ENCODE measurements around the gene SLC16A12.
"Not testable (repeated sequence)": the region's sequence is repeated elsewhere in the genome, so short reads cannot be mapped to it uniquely, and the experiment has no call there.

SLC16A12 gene

GRCh38 chr10:89469517-89469916 lies 65.9 kb downstream of the SLC16A12 start:
- no peak for DNase-seq (ENCODE audit: low spot score)

GRCh38 chr10:89468191-89468965 lies 67.0 kb downstream of the SLC16A12 start:
- DNase-seq (ENCODE audit: low spot score) = no peak

- no peak for DNase-seq (ENCODE audit: low spot score)
These were observed 68.8 kb downstream of the SLC16A12 start for GRCh38 chr10:89466599-89467035.

GRCh38 chr10:89465196-89465595 lies 70.2 kb downstream of the SLC16A12 start:
- DNase-seq (ENCODE audit: low spot score) = no peak

GRCh38 chr10:89463846-89464537 lies 71.4 kb downstream of the SLC16A12 start:
- no peak for DNase-seq (ENCODE audit: low spot score)

- DNase-seq (ENCODE audit: low spot score) = no peak
These were observed 76.6 kb downstream of the SLC16A12 start for GRCh38 chr10:89458784-89459183.

GRCh38 chr10:89458291-89458690 lies 77.1 kb downstream of the SLC16A12 start:
- DNase-seq (ENCODE audit: low spot score) = no peak

GRCh38 chr10:89454561-89455347 lies 80.6 kb downstream of the SLC16A12 start:
- no peak for DNase-seq (ENCODE audit: low spot score)

- no peak for DNase-seq (ENCODE audit: low spot score)
These were observed 83.2 kb downstream of the SLC16A12 start for GRCh38 chr10:89452193-89452592.

- no peak for DNase-seq (ENCODE audit: low spot score)
These were observed 84.5 kb downstream of the SLC16A12 start for GRCh38 chr10:89450901-89451300.

GRCh38 chr10:89444819-89445218 lies 90.6 kb downstream of the SLC16A12 start:
- DNase-seq (ENCODE audit: low spot score) = not testable (repeated sequence)

- DNase-seq (ENCODE audit: low spot score) = no peak
These were observed 93.1 kb downstream of the SLC16A12 start for GRCh38 chr10:89442289-89442688.

GRCh38 chr10:89440226-89441009 lies 95.0 kb downstream of the SLC16A12 start:
- no peak for DNase-seq (ENCODE audit: low spot score)

- no peak for DNase-seq (ENCODE audit: low spot score)
These were observed 96.9 kb downstream of the SLC16A12 start for GRCh38 chr10:89438525-89438924.

GRCh38 chr10:89431977-89432376 lies 103.4 kb downstream of the SLC16A12 start:
- DNase-seq (ENCODE audit: low spot score) = no peak

GRCh38 chr10:89428877-89429276 lies 106.5 kb downstream of the SLC16A12 start:
- DNase-seq (ENCODE audit: low spot score) = no peak

- DNase-seq (ENCODE audit: low spot score) = no peak
These were observed 107.8 kb downstream of the SLC16A12 start for GRCh38 chr10:89427629-89428028.

- DNase-seq (ENCODE audit: low spot score) = peak; percentile 55
These were observed 109.0 kb downstream of the SLC16A12 start for GRCh38 chr10:89426230-89426868.

GRCh38 chr10:89425000-89425399 lies 110.4 kb downstream of the SLC16A12 start:
- no peak for DNase-seq (ENCODE audit: low spot score)

- no peak for DNase-seq (ENCODE audit: low spot score)
These were observed 114.3 kb downstream of the SLC16A12 start for GRCh38 chr10:89421018-89421476.

- DNase-seq (ENCODE audit: low spot score) = no peak
These were observed 115.8 kb downstream of the SLC16A12 start for GRCh38 chr10:89419548-89419947.

Measured in globus pallidus (tissue), 1 donor.